Daoy (cell line): Measurements from ENCODE around the gene ZNF350. TPM values are rescaled to one million over a fixed set of nuclear protein-coding genes. Genes with fewer than 3 reads are reported as not detected.
A peak's percentile ranks its signal among the peaks of the same experiment; 100 is the strongest.
"Not testable (repeated sequence)": the region's sequence is repeated elsewhere in the genome, so short reads cannot be mapped to it uniquely, and the experiment has no call there.

Experiments
- DNase-seq: peaks from one replicate; pipeline ENCODE4 v3.0.0-alpha.2; 2015; ENCODE audit warnings: low read depth
- total RNA-seq: library from RNA; depleted of rRNA; stranded (reverse); fragments of >200 nt; shearing (Covaris generic); gene quantifications from 2 replicates; pipeline ENCODE4 v1.2.3, GENCODE V29; 2014

Gene ZNF350
- total RNA-seq, 1 experiment from 2014 or later: 8.7 TPM

DNA sequence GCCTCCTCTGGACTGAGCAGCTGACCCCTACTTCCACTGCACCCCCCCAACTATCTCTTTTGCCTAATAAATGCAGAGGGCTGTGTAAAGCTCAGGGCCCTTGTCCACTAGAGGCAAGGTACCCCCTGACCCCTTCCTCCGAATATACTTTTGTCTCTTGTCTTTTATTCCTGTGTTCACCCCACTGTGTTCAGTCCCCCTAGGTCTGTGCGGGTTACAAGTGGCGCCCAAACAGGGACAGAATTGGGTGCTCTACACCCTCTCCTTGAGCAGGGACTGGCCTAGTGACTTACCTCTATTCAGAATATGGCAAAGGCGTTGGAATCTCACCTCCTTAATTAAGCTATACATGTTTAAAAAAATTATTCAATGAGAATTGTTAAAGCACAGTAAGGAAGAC, 15.0 kb downstream of the ZNF350 start:
- peak; percentile 8 for DNase-seq

DNA sequence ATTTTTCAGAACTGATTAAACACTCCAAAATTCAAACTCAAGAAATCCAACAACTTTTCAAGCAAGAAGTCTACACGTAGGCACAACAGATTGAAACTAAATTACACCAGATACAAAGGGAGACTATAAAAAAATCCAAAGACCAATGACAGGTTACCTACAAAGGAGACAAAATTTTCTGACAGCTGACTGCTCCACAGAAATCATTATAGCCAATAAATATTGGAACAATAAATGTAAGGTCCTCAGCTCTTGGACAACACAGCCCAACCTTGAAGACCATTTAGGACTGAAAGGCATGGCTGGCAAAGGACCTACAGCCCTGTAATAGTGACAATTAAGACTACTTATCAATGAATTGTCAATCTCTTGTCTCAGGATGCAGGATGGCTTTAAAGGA, 15.9 kb downstream of the ZNF350 start:
- DNase-seq: no peak

DNA sequence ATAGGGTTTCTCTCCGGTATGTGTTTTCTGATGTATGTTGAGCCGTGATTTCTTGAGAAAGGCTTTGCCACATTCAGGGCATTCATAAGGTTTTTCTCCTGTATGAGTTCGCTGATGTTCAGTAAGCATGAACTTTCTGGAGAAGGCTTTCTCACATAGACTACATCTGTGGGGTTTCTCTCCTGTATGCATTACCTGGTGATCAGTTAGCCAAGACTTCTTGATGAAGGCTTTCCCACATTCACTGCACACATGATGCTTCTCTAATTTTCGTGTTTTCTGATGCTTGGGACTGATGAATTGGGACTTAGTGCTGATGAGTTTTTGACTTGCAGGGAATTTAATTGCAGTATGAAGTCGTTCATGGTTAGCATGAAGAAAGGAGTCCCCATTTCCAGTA, 21.1 kb downstream of the ZNF350 start:
- no peak for DNase-seq

DNA sequence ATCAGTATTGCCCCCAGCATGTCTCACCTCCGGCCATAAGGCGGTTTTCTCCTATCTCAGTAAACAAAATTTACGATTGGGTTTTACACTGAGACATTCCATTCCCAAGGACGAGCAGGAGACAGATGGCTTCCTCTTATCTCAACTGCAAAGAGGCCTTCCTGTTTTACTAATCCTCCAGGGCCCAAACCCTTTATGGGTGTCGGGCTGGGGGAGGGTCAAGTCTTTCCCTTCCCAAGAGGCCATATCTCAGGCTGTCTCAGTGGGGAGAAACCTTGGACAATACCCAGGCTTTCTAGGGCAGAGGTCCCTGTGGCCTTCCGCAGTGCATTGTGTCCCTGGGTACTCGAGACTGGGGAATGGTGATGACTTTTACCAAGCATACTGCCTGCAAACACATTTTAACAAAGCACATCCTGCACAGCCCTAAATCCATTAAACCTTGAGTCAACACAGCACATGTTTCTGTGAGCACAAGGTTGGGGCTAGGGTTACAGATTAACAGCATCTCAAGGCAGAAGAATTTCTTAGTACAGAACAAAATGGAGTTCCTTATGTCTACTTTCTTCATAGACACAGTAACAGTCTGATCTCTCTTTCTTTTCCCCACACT, 25.9 kb downstream of the ZNF350 start:
- not testable (repeated sequence) for DNase-seq

DNA sequence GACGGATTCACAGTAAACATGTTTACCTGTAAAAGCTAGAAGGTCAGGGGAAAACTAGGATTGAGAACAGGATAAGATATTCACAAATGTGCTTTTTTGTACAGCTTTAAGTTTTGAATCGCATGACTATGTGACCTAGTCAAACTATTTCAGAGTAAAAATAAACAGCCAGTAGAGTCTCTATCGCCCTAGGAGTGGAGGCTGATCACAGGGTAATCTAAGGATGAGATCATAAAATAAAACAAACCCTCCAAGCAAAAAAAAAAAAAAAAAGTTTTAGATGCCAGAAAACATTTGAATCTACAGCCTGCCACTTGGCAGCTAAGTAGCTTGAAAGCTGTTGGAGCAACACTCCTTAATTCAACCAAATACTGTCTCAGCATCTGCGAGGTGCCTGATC, 26.8 kb downstream of the ZNF350 start:
- no peak for DNase-seq

DNA sequence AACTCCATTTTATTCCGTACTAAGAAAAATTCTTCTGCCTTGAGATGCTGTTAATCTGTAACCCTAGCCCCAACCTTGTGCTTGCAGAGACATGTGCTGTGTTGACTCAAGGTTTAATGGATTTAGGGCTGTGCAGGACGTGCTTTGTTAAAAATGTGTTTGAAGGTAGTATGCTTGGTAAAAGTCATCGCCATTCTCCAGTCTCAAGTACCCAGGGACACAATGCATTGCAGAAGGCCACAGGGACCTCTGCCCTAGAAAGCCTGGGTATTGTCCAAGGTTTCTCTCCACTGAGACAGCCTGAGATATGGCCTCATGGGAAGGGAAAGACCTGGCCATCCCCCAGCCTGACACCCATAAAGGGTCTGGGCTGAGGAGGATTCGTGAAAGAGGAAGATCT, 28.8 kb downstream of the ZNF350 start:
- not testable (repeated sequence) for DNase-seq

DNA sequence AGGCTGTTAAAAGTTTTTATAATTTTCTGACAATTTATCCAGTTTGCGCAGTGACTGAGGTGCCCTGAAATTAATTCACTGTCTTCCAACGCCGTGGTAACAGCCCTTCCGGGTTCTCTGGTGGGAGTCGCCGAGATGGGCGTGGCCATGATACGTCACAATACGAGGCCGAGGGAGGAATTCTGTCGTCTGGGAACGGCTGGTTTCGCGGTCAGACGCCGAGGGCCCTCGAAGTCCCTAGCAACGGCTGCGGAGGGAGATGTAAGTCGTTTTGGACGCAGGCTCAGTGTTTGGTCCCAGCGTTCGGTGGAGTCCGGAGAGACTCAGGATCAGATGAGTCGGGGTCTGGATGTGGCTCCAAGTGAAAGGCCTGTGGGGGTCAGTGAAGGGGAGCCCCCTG, 37.7 kb downstream of the ZNF350 start:
- peak; percentile 7 for DNase-seq

DNA sequence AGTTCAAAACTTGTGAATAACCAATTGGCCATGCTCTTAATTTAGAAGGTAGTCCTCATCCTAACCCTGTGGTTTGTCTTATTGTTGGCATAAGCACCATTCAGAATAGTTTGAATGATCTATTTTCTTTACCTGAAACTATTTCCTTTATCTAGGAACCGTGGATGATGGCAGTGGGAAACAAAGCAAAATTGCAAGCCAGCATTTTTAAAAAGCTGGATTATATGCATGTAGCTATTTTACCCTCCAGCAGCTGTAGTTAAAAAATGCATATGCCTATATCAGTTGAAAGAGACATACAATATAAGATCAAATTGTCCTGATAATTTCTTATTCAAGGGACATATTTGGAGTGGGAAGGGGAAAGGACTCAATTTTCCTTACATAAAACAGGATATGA, 40.0 kb downstream of the ZNF350 start:
- no peak for DNase-seq

DNA sequence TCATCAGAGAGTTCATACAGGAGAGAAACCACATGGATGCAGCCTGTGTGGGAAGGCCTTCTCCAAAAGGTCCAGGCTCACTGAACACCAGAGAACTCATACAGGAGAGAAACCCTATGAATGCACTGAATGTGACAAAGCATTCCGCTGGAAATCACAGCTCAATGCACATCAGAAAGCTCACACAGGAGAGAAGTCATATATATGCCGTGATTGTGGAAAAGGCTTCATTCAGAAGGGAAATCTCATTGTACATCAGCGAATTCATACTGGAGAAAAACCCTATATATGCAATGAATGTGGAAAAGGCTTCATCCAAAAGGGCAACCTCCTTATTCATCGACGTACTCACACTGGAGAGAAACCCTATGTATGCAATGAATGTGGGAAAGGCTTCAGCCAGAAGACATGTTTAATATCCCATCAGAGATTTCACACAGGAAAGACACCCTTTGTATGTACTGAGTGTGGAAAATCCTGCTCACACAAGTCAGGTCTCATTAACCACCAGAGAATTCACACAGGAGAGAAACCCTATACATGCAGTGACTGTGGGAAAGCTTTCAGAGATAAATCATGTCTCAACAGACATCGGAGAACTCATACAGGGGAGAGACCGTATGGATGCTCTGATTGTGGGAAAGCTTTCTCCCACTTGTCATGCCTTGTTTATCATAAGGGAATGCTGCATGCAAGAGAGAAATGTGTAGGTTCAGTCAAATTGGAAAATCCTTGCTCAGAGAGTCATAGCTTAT, 41.7 kb downstream of the ZNF350 start:
- no peak for DNase-seq

DNA sequence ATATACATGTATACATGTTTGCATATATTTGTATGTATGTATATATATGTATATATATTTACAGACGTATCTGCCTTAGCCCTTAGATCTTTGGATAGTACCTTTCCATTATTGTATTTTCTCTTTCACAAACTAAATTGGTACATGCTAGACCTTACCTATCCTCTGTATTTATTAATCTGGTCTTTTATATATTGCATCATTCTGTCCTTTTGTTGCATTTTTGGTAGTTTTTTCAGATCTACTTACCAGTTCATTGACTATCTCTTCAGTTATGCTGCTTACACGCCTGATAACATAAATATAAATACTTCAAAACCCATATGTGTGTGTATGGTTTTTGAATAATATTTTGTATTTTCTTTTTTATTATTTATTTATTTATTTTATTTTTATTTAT, 47.7 kb downstream of the ZNF350 start:
- DNase-seq: no peak

DNA sequence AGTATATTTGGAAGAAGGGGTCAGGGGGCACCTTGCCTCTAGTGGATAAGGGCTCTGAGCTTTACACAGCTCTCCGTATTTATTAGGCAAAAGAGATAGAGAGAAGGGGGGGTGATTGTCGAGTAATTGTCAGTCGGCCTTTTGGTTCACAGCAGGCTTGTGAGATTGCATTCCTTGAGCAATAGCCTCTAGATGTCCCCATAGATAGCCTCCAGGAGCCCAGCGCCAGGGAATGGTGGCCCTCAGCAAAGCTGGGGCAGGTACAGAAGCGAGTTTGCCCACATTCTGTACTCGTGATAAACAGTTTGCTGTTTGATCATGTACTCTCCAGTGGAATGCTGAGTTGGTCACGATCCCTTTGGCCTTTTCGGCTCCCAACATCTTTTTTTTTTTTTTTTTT, 54.7 kb downstream of the ZNF350 start:
- no peak for DNase-seq

DNA sequence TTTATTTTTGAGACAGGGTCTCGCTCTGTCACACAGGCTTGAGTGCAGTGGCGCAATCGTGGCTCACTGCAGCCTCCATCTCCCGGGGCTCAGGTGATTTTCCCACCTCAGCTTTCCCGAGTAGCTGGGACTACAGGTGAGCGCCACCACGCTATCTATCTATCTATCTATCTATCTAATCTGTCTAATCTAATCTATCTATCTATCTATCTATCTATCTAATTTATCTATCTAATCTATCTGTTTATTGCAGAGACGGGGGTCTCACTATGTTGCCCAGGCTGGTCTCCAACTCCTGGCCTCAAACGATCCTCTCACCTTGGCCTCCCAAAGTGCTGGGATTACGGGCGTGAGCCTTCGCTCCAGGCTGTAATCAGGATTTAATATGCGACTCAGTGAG, 58.8 kb downstream of the ZNF350 start:
- no peak for DNase-seq

DNA sequence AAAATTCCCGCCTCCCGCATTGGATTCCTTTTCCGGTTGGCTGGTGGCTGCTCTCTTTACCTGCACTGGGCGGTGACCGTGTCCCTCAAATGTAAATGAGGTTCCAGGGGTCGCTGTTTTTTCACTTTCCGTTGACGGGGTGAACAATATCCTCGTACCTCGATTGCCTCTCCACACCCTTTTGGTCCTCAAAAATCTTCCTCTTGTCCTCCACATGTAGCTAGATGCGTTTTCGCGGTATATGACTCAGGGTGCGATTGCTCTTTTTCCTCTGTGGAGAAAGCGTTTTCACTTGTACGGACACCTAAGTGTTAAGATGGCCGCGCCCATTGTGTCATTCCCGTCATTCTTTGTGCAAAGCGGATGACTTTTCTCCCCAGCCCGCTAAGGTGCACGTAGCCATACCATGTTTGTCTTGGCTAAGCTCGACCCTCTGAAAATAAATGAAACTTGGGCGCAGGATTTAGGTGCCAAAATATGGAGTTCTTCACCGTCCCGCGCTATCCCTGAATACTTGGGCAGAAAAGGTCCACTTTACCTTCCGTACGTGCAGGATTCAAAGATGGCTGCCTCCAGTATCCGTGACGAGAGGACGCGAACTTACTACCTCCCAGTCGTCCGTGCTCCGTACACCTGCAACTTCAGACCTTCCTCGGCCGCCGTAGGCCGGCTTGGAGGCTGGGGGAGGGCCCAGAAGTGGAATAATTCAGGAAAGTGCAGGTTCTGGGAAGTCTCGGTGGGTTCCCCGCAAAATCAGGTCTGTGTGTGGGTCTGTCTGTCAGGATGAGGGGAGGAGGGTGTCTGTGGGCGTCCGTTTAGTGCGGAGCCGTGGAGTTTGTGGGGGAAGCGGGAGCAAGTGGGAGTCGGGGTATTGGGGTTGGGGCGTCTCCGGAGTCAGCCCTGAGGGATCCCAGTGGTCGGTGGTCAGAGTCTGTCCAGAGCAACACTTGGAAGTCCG, 59.6 kb downstream of the ZNF350 start, which contains the start of gene ZNF613:
TSS of gene ZNF613 (plus strand) at position 689 of the 958 bp plus-strand sequence. CDS start 8,749 bp downstream, outside the sequence.
- DNase-seq: peak; percentile 94

DNA sequence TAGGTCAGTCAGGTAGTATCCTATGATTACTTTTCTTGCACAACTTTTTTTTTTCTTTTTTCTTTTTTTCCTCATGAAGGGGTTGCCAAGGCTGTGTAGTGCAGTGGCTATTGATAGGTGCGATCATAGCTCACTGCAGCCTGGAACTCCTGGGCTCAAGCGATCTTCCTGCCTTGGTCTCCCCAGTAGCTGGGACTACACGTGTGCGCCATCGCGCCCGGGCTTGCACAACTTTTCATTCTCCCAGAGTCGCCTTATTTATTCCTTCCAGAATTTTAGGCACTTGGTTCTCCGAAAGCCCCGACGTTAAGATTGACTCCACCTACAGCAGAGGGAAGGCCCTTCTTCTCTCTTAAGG, 60.2 kb downstream of the ZNF350 start:
- DNase-seq: no peak

DNA sequence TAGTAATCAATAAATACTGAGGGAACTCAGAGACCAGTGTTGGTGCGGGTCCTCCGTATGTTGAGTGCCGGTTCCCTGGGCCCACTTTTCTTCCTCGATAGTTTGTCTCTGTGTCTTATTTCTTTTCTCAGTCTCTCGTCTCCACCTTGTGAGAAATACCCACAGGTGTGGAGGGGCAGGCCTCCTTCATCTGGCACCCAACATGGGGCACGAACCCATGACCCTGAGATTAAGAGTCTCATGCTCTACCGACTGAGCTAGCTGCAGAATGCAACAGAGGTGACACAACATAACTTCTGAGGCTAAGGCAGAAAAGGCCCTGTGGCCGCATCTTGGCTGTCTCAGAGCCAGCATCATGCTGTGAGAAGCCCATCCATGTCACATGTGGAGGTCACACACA, 64.7 kb downstream of the ZNF350 start:
- DNase-seq: no peak

DNA sequence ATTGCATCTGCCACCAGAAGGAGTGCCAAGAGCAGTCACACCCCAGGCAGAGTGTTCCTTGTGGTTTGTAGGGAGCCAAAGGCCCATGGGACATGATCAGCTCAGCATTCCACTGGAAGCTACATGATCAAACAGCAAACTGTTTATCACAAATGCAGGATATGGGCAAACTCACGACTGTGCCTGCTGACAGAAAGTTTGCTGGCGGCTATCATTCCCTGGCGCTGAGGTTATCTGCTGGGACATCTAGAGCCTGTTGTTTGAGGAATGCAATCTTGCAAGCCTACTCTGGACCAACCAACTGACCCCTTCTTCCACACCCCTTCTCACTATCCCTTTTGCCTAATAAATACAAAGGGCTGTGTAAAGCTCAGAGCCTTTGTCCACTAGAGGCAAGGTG, 67.0 kb downstream of the ZNF350 start:
- DNase-seq: no peak

DNA sequence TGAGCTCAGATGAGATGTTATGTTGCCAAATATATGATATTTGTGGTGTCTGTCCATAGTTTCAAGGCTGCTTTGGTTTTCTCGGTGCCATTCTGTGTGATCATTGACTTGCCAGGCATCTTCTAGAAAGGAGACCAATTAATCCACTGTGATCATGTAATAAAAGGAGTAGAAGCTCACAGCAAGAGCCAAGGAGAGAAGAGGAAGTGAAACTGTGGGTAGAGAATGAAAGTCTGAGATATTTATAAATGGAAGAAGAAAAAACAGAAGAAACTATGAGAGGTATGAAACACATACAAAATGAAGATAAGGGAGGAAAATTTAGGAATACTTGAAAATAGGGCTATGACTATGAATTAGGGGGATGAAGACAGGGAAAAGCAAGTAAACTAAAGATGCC, 70.5 kb downstream of the ZNF350 start:
- no peak for DNase-seq

DNA sequence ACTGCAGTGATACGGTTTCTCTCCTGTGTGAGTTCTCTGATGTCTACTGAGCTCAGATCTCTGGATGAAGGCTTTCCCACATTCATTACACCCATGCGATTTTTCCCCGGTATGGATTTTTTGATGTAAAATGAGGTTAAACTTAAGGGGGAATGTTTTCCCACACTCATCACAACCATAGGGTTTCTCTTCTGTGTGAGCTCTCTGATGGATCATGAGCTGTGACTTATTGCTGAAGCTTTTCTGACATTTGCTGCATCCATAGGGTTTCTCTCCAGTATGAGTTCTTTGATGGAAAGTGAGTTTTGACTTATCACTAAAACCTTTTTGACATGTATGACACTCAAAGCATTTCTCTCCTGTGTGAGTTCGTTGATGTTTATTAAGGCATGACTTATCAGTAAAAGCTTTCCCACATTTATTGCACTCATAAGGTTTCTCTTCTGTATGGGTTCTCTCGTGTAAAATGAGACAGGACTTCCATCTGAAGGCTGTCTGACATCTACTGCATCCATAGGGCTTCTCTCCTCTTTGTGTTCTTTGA, 71.2 kb downstream of the ZNF350 start:
- no peak for DNase-seq
